GM18868 (cell line): Measurements from ENCODE around the gene CELF2.

Experiments
- ATAC-seq: cut with Tn5 transposase; IDR thresholded peaks from one replicate; pipeline ENCODE4 v1.9.1; 2021; ENCODE audit warnings: mild to moderate bottlenecking, moderate library complexity; ENCODE audit not compliant: unreplicated experiment

Gene CELF2

DNA sequence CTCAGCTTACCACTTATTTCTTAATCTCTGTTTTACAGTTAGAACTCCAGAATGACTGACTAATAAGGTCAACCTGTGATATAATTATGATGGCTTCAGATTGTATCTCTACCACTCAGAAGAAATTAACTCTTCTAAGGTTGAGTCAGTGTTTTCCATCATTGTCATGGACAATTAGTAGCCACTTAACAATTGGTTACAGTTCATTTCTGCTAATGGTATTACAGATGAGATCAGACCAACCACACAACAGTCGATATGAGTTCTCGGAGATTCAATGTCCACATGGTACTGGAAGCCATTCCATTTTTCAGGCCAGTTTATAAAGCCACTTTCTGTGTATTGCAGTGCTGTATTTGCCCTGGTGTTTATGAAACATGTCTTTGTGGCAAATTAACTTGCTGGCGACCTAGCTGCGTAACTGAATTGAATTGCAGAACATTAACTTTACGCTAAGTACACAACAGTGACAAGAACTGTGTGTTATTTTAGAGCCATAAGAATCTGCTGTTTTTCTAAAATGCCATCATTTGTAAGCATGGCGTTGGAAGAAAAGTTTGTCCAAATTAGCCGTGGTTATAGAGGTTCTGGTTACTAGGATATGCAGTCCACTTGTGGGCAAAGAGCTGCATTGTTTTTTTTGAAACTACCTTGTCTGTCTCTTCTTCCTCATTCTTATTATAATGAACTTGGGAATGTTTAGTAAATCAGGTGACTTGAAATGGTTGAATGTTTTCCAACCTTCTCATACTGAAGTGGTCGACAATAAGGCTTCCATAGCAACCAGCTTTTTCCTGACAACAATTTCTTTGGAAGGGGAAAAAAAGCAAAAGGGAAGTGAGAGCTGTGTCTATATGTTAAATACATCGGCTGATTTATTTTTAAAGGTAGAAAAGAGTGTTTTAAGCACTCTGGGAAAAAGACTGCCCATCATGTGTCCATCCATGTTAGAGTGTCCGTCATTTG, 76.4 kb downstream of the CELF2 start:
- ATAC-seq: no peak

DNA sequence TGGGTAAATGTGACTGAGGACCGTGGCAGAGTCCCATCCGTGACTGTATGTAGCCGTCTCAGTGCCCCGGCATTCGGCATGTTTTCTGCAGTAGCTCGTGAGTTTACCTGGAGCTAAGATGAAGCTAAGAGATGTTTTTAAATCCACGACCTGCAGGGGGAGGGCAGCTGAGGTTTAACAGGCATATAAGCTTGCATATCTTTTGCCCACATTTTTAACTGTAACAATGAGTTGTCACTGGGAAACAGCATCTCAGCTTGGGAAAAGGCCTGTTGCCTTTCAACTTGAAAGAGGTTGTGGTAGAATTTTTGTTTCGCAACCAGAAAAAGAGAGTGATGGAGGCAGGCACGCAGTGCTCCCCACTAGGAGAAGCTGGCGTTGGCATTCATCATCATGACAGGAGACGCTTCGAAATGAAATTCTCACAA, 77.7 kb downstream of the CELF2 start:
- no peak for ATAC-seq

DNA sequence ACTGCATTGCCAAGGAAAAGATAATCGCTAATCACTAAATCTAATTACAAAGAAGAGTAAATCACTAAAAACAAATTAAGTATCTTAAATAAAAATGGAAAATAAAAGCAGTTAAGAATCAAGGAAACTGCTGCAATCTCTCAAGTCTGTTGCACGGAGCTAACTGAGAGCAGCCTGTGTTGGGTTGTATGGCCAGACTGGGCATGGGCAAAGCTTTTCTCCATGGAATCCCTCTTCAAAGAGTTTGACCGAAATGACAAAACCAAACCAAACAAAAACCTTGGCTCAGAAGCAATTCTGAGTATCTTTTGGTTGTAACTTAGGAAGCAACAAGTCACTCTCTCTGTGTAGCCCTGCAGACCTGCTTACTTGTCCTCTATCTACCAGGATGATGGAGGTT, 78.8 kb downstream of the CELF2 start:
- ATAC-seq: no peak

DNA sequence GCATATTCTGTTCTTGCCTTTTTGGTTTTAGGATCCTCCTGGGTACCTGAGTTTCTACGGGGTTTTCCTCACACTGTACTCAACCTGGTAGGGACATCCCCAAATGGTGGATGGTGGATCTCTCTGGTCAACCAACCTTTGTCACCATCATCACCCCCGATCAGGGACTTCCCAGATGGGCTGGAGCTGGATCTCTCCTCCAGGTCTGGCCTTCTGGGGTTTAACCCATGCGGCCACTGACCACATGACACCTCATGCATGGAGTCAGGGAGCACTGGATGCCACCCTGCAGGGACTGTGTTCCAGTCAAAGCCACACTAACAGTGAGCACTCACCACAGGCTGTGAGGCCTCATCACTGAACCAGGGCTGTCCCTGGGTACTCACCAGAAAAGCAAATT, 80.0 kb downstream of the CELF2 start:
- peak; percentile 89 for ATAC-seq

DNA sequence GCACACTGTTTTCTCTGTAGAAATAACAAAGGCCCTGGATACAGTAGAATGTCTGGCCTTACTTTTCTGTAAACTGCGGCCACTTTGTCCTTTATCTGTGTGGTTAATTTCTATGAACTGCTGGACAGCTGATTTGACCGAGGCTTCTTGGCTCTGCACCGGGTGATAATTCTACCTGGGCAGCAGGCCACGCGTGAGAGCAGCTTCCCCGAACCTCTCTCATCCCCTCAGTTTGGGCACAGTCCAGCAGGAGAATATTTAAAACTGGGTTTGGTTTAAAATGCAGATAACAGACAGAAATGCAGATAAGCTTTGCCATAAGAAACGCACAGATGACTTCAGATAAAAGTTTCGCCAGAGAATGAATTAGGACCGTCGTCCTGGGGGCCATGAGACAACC, 81.0 kb downstream of the CELF2 start:
- no peak for ATAC-seq

DNA sequence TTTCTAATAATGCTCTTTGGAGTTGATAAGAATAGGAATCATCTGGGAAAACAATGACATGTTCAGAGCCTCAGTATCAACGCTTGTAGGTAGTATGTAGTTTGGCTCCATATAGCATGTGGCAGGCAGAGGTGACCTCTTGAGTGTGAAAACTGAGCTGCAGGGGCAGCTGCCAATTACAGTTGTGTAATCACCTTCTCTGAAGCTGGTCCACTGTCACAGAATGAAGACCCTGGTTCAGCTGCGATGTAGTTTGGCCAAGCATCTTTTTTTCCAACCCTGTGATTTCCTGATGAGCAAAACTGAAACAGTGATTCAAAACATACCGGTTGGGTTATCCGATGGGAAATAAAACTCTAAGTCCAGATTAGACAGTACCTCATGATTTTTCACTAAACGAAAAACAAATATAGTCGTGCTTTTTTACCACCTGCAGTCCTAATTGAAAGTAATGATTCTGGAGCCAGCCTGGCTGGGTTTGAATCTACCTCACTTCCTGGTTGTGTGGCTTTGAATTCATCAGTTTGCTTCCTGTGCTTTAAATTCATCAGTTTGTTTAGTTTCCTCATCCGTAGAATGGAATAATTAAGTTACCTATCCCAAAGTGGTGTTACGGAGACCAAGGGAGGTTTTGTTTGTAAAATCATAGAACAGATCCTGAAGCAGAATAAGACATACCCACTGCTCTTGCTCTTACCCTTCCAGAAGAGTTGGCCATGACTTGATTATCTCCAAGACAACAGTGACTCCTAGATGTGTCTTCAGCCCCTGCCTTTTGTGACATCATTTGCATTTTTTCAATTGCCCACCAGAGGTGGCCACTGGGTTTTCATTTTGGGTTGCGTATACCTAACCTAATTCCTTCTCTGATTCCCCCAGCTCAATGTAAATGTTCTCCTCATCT, 87.4 kb downstream of the CELF2 start:
- ATAC-seq: no peak

DNA sequence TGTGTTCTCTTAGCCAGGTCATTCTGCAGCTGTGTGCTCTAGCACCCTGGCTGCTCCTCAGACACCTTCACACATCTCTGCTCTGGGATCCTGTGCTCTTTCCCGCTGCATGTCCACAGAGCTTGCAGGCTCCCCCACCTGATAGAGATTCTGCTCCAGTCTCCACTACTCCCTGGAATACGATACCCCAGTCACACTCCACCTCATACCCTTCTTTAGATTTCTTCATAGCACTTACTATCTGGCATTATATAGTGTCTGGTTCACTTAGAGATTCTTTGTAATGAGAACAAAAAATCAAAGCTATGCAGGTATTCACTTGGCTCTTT, 88.0 kb downstream of the CELF2 start:
- ATAC-seq: no peak

DNA sequence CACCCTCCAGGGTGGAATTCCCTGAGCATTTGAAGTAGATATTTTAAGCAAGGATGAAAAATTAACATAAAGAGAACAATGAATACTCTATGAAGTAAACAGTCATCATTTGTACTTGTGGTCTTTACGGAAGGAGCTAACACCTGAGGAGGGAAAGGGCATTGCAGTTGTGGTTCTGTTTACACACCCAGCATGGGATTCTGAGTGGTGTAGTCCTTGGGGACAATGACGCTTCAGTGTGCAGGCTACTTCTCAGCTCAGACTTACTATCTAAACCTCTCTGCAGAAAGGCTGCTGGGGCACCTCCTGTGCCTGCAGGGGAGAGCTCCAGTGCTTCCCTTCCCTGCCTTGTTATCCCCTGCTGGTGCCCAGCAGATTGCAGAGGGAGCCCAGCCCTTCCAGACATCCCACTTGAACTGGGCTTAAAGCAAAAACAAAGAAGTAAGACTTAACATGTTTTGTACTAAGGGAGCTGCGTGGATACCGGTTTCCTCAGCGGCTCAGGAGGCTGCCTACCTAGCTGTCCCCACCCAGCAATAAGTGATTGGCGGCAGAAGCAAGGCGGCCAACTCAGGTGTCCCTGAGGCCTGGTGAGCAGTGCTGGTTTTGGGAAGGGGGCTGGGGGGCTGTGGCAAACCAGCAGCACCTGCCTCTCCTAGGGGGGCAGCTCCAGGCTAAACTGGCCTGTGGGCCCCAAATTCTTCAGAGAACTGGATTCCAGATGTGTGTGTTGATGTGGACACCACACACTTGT, 89.1 kb downstream of the CELF2 start:
- ATAC-seq: peak; percentile 90

DNA sequence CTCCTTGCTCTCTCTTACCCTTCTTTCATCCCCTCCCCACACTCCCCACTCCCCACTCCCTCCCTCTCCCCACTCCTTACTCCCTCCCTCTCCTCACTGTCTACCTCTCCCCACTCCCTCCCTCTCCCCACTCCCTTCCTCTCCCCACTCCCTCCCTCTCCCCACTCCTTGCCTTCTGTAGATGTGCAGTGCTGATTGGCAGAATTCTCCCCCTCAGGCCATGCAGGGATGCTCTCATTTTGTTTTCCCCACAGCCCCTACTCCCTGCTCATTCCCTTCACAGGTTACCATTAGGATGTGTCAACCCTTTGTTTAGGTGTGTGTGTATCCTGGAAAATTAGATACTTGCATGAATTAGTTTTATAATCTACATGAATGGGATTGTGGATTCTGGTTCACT, 90.3 kb downstream of the CELF2 start:
- ATAC-seq: no peak

DNA sequence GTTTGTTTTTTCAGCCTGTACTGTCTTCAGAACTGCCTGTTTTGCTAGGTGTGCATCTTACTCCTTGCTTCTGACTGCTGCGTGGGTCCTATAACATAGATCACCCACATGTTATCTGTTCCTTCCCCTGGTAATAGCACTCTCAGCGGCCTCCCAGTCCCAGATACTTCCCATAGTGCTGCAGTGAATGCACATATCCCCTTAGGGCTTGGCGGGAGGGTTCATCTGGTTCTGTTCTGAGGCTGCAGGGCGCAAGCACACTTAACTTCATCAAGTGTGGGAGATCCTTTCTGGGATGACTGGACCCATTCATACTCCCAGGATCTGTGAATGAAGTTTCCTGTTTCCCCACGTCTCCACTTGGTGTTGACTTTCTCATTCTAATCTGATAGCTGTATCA, 90.7 kb downstream of the CELF2 start:
- ATAC-seq: no peak

DNA sequence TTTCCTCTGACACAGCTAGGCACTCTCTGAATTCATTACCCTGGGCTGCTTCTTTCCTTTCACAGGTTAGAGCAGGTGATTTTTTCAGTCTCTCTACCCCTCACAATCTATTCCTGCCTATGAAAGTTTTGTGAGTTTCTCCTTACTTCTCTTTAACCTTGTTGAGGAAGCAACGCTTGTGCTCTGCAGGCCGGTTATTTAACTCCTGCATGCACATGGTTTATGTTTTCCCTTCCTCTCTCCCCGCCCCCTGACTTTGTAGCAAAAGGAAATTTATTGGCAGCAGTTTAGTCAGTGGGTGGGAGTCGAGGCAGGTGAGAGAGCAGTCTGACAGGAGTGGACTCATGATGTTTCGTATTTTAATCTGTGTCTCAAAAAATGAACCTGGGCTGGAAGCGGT, 91.9 kb downstream of the CELF2 start:
- ATAC-seq: no peak

DNA sequence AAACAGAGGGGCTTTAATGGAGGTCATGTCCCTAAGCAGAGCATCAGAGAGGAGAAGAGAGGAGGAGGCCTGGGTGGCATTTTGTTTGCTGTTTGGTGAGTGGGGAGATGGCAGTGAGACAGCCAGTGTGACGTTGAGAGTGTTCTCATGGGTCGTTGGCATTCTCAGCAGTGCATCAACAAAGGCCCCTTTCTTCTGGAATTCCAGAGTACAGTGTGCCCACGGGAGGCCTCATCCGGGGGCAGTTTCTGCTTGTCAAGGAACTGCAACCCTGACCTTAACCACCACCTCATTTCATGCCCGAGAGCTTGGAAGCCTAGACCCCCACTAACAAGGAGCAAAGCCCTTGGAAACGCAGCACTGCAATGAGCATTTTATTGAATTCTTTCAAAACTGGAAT, 92.9 kb downstream of the CELF2 start:
- no peak for ATAC-seq

DNA sequence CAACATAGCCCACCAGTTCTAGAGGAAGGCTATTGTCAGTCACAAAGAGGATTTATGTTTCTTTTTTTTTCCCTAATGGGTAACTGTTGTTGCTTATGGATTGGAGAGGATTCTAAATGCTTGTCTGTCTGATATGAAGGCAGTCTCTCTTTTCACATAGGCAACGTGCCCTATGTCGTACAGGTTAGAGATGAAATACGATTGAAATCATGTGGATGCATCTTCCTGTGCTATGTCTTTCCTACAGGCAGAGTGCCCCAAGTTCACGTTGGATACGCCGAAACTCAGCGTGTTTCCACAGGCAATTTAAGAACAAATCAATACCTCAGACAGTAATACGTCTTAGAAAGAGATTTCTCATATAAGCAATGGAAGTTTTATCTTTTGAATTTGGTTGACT, 93.8 kb downstream of the CELF2 start:
- no peak for ATAC-seq

DNA sequence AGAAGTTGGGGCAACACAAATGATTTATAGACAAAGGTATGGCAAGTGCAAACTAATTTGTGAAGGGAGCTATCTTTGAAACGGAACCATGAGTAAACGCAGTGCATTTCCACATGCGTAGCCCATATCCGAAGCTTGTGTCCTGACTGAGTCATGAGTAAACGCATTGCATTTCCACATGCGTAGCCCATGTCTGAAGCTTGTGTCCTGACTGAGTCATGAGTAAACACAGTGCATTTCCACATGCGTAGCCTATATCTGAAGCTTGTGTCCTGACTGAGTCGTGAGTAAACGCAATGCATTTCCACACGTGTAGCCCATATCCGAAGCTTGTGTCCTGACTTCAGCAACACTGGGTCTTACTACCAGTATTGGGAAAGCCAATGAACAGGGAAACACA, 95.0 kb downstream of the CELF2 start:
- no peak for ATAC-seq

DNA sequence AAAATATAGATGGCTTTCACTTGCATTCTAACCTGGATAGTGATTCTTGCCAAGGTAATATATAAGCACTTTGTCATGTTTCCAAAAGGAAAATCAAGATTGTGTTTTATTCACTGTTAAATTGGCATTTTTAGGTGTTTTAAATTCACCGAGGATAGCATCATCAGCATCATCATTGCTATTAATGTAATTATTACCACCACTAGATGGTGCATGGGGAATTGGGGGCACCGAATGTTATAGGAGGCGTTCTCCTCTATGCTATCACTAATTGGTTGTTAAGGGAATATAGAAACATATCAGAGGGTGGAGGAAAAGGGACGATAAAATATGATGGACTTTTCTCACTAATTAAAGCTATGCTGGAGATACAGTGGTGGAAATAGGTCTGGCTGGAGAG, 95.5 kb downstream of the CELF2 start:
- peak; percentile 97 for ATAC-seq

DNA sequence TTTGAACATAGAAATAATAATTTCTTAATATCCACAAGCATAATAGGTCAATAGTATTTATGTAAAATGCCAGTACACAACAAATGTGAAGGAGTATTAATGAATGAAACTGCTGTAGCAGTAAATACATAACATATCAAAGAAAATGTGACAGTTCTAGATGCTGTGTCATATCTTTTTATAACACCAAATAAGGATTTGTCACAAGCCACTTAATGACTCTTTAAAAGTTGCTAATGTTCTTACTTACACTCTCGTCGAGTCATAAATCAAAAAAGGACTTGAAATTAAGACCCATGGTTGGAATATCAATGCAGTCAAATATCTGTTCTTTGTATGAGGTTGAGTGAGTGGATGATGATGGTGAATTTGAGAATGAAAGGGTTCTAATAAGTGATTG, 96.6 kb downstream of the CELF2 start:
- no peak for ATAC-seq

DNA sequence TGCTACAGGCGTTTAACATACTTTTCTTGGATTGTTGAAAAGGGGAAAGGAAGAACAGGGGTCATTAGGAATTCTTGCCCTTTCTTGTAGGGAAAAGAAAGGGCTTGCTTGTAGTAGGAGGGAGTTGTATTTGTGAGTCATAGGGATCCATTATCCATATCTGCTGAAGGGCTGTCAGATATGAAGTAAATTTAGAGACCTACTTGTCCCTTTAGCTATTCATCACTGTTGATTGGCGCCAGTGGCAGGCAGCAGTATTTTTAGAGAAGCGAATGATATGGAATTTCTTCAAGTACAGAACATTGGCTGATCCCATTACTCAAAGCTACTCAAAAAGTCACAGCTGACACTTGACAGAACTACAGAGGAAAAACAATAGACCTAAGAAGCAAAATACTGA, 97.7 kb downstream of the CELF2 start:
- ATAC-seq: no peak

DNA sequence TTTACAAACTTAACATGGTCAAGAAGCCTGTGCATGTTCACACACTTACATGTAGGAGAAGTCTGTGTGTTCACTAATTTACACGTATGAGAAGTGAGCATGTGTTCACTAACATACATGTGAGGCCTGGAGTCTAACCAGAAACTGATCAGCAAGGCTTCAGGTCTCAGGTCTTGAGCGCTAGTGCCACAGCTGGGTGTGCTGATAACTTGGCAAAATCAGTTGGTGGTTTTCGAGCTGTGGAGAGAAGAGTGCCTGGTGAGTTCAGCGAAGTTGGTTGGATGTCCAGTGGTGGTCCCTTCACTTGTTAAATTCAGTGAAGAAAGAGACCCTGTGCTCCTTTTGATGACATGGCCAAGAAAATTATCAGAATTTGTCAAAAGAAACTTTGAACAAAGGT, 98.7 kb downstream of the CELF2 start:
- no peak for ATAC-seq

DNA sequence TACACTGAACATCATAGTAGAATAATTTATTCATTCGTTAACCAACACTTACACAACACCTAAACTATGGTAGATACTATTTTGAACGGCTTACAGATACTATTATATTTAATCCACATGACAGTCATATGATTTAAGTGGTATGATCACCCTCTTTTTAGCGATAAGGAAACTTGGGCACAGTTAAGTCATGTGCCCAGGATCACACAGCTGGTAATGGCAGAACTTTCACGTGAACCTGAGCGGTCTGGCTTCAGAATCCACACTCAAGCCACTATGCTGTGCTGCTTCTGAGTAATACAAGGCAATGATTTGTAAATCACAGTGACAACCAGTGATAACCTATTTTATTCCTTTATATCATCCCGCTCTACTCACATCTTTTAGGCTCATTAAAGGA, 99.1 kb downstream of the CELF2 start:
- no peak for ATAC-seq

DNA sequence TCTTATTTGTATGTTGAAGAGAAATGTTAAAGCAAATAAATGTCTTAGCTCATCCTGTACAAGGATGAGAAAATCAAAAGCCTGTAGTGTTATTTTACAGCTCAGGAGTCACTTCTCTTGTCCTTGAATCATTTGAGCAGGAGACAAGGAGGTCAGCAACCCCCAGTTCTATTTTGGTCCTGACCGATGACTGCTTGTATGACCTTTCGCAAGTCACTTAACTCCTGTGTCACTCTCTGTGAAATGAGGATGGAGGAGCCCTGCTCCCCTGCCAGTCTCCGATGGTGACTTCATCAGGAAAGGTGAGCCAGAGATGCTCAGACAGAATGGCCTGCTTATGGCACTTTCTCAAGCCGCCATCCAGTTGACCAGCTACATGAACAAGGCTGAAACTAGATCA, 101.0 kb downstream of the CELF2 start:
- ATAC-seq: no peak

DNA sequence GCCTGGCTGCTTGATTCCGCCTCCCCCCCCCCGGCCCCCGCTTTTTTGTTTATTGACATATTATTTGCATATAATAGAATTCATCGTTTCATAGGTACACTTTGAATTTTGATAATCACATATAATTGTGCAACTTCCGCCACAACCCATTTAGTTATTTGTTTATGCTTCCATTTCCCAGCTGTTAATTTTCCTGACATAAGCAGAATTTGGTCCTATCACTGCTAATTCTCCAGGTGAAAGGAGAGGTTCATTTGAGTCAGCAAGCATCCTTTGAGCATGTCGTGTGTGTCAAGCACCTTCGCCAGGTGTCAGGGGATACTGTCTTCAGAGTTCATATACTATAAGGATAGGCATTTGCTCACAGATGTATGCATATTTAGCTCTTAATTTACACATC, 102.2 kb downstream of the CELF2 start:
- no peak for ATAC-seq
